Stomach (tissue), 9 donors: ENCODE results near the gene PC. TPM values are rescaled to one million over a fixed set of nuclear protein-coding genes. Genes with fewer than 3 reads are reported as not detected.

Source experiments
- DNase-seq, 2 donors: peaks; one replicate each; pipeline versions ENCODE4 v3.0.0 to v3.0.0-alpha.2; 2013 to 2019
- H3K27ac ChIP-seq, 5 donors: fragments of 200-600 bp in 4 of 5; sonication (generic) in 4 of 5; one replicate each; pipeline ENCODE4 v1.5.1; 2013 to 2019; ENCODE audit warnings: mild to moderate bottlenecking in 1 of 5, moderate library complexity in 1 of 5
- H3K27me3 ChIP-seq, 3 donors: fragments of 200-600 bp; sonication (generic); one replicate each; pipeline ENCODE4 v1.5.1; 2017 to 2019; ENCODE audit warnings: mixed run types in 1 of 3
- H3K36me3 ChIP-seq, 4 donors: fragments of 200-600 bp; sonication (generic); 1 replicate in 3 of 4; 2 replicates in 1 of 4; pipeline ENCODE4 v1.5.1; 2016 to 2019
- H3K4me1 ChIP-seq, 4 donors: fragments of 200-600 bp; sonication (generic); one replicate each; pipeline ENCODE4 v1.5.1; 2016 to 2019
- H3K4me3 ChIP-seq, 4 donors: fragments of 200-600 bp; sonication (generic) in 3 of 4; one replicate each; pipeline ENCODE4 v1.5.1; 2016 to 2019; ENCODE audit warnings: mild to moderate bottlenecking in 1 of 4
- H3K9me3 ChIP-seq, 4 donors: fragments of 200-600 bp; sonication (generic); one replicate each; pipeline ENCODE4 v1.5.1; 2016 to 2019
- EP300 ChIP-seq: sonication (generic); formaldehyde crosslinking; IDR thresholded peaks from one replicate; pipeline ENCODE4 v1.6.1; 2017; ENCODE audit warnings: antibody characterized with exemption
- POLR2A ChIP-seq, 4 donors: fragments of 450-650 bp; IDR thresholded peaks; one replicate each; pipeline ENCODE4 v1.6.1; 2016; ENCODE audit warnings: antibody characterized with exemption in 4 of 4, control low read depth in 2 of 4, mild to moderate bottlenecking in 1 of 4, moderate library complexity in 1 of 4
- POLR2AphosphoS5 ChIP-seq, 3 donors: sonication (generic); formaldehyde crosslinking; IDR thresholded peaks; one replicate each; pipeline ENCODE4 v1.6.1; 2016; ENCODE audit warnings: antibody characterized with exemption in 3 of 3
- WGBS, 5 donors: extraction: QIAGEN DNeasy Blood & Tissue Kit in 3 of 5; methylation state at CpG; one replicate each; pipeline versions ENCODE4 v1.1.5 to v1.1.7; 2013 to 2018; 5-methylcytosine and 5-hydroxymethylcytosine counted together
- intact Hi-C: fragments of 100-400 bp; cut with DNase I; formaldehyde crosslinking; loops from one replicate; pipeline ENCODE4 v1.15.1; 2023; ENCODE audit warnings: low total_unique reads
- polyA plus RNA-seq, 3 donors: library from polyadenylated mRNA; stranded (reverse); fragments of 200-250 nt; gene quantifications; one replicate each; pipeline ENCODE4 v1.2.3, GENCODE V29; 2013
- total RNA-seq, 5 donors: library from RNA; depleted of rRNA; stranded (reverse); fragments of >200 nt; gene quantifications; one replicate each; pipeline versions ENCODE4 v1.1.0 to v1.2.3, GENCODE V29; 2014 to 2016
- TF ChIP-seq, protein P1 (sequence below), 7 experiments: fragments of 450-650 bp in 4 of 7; fragments of 200-600 bp in 3 of 7; sonication (generic) in 3 of 7; IDR thresholded peaks; one replicate each; pipeline ENCODE4 v1.5.1; 2016 to 2019; ENCODE audit warnings: antibody characterized with exemption in 7 of 7, control low read depth in 2 of 7, mild to moderate bottlenecking in 1 of 7
- donor health status: healthy with polysubstance abuse.
- donor health status: Bipolar disorder and iron deficiency.
- donor health status: healthy.

The PC gene
- total and polyA plus RNA-seq, 8 donors, result 0.58 to 86.0 (median 22.3) TPM

DNA sequence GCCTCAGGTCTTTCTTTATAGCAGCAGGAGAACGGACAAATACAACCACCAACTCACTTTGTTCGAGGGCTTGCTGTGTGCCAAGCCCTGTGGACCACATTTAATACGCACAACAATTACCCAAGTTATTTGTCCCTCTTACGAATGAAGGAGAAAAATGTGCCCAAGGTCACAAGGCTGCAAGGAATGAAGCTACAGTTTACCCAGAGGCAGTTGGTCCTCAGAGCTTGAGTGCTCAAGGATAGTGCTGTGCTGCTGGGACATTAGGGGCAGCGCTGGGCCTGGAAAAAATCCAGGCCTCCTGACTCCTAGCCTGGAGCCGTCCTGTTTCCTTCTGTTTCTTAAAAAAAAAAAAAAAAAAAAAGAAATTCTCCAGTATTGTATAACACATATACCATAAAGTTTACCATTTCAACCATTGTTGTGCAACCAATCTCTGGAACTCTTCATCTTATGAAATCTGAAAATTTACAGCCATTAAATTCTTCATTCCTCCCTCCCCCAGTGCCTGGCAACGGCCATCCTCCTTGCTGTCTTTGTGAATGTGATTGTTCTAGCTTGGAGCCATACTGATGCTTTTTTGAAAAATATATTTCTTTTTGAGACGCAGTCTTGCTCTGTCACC lies 15.9 kb upstream of the PC start:
- intact Hi-C loops, result no loop called here
- H3K27ac ChIP-seq, result no peak overlapping the region
- 79 to 84% (median 81%) methylated on average over 8 of the region's 8 CpGs for WGBS, 5 donors
- H3K4me1 ChIP-seq, result peaks cover 0 to 3% (median 0%) of the 10 kb centered on the region in 4 donors
- no peaks in the 10 kb centered on the region for H3K36me3 ChIP-seq
- no peak for DNase-seq
- TF ChIP-seq EP300, result no peak
- no peak for TF ChIP-seq POLR2AphosphoS5 (IDR thresholded peaks at IDR 0.05)
- H3K9me3 ChIP-seq, result peaks cover 0 to 12% (median 5%) of the 10 kb centered on the region in 4 donors
- no peak overlapping the region for H3K4me3 ChIP-seq
- peaks cover 0 to 10% (median 0%) of the 10 kb centered on the region in 3 donors for H3K27me3 ChIP-seq

DNA sequence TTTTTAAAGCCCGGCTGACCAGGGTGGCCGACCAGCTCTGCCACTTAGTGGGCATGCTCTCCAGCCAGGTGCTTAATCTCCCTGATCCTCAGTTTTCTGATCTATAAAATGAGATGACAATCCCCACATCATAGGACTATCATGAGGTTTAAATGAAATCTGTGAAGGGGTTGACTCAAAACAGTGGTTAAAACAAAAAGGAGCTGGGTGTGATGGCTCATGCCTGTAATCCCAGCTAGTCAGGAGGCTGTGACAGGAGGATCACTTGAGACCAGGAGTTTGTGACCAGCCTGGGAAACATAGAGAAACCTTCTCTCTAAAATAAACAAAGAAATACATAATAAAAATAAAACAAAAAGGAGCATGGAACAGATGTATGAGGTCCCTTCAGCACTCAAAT lies 13.3 kb upstream of the PC start:
- TF ChIP-seq EP300 (no peak), POLR2A (IDR thresholded peaks at IDR 0.05) (no peak), POLR2AphosphoS5 (IDR thresholded peaks at IDR 0.05) (no peak)
- TF ChIP-seq, protein P1, sequence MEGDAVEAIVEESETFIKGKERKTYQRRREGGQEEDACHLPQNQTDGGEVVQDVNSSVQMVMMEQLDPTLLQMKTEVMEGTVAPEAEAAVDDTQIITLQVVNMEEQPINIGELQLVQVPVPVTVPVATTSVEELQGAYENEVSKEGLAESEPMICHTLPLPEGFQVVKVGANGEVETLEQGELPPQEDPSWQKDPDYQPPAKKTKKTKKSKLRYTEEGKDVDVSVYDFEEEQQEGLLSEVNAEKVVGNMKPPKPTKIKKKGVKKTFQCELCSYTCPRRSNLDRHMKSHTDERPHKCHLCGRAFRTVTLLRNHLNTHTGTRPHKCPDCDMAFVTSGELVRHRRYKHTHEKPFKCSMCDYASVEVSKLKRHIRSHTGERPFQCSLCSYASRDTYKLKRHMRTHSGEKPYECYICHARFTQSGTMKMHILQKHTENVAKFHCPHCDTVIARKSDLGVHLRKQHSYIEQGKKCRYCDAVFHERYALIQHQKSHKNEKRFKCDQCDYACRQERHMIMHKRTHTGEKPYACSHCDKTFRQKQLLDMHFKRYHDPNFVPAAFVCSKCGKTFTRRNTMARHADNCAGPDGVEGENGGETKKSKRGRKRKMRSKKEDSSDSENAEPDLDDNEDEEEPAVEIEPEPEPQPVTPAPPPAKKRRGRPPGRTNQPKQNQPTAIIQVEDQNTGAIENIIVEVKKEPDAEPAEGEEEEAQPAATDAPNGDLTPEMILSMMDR (IDR thresholded peaks at IDR 0.05), result no peak
- peaks cover 0 to 10% (median 0%) of the 10 kb centered on the region in 3 donors for H3K27me3 ChIP-seq
- intact Hi-C loops, result no loop called here
- peaks cover 0 to 3% (median 0%) of the 10 kb centered on the region in 4 donors for H3K4me1 ChIP-seq
- H3K4me3 ChIP-seq, result no peak overlapping the region
- H3K36me3 ChIP-seq, result no peaks in the 10 kb centered on the region
- H3K27ac ChIP-seq, result peak overlapping the region in 4 of 5 donors; percentile 41 to 71 (median 55)
- no peaks in the 10 kb centered on the region for H3K9me3 ChIP-seq
- no peak for DNase-seq
- WGBS, 5 donors, result 86 to 100% (median 93%) methylated on average over 2 of the region's 2 CpGs

DNA sequence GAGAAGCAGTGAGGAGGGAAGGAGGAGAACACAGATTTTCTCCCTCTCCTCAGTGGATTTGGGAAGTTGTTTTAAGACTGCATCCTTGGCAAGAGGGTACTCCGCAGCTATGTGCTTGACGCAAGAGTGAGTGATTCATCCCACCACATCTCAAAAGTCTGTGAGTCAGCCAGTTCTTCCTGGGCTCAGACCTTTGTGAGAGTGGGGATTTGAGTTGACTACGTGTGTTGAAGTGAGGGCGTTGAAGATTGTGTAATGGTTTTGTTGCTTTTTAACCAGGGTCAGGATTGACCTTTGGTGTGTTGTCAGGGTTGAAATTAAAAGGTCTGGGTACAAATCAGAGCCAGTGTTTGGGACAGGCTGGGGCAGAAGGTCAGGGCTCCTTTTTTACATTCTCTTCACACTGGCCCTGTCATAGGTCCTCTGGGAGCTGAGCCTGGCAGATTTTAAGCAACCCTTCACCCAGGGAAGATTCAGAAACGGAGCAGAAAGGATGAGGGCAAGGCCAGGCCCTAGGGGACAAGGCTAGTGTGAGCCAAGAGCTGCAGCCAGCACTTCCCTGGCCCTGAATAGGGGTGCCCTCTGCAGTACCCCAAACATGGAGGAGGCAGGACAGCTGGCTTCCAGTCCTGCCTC lies 12.7 kb upstream of the PC start:
- intact Hi-C loops, result no loop called here

DNA sequence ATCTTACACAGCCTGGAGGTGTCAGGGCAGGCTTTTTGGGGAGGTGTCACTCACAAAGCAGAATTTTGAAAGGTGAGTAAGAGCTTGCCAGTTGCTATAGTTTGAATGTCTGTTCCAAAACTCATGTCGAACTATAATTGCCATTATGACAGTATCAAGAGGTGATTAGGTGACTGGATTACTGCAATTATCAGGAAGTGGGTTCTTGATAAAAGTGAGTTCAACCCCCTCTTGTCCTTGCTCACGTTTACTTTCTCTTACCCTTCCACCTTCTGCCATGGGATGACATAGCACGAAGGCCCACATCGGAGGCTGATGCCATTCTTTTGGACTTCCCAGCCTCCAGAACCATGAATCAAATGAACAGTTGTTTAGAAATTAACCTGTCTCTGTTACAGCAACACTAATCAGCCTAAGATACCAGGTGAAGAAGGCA lies 12.2 kb upstream of the PC start:
- WGBS, 5 donors, result 70 to 75% (median 73%) methylated on average over 4 of the region's 4 CpGs
- H3K4me1 ChIP-seq, result peaks cover 0 to 3% (median 0%) of the 10 kb centered on the region in 4 donors
- H3K9me3 ChIP-seq, result no peaks in the 10 kb centered on the region
- DNase-seq, result no peak
- no peaks in the 10 kb centered on the region for H3K36me3 ChIP-seq
- no peak for TF ChIP-seq POLR2AphosphoS5 (IDR thresholded peaks at IDR 0.05)
- TF ChIP-seq POLR2A (IDR thresholded peaks at IDR 0.05), result no peak
- no peak for TF ChIP-seq EP300
- TF ChIP-seq, protein P1 (IDR thresholded peaks at IDR 0.05), result no peak
- peak overlapping the region in 4 of 5 donors; percentile 25 to 57 (median 39) for H3K27ac ChIP-seq
- H3K4me3 ChIP-seq, result no peak overlapping the region
- peaks cover 0 to 2% (median 0%) of the 10 kb centered on the region in 3 donors for H3K27me3 ChIP-seq
- intact Hi-C loops, result no loop called here

More for the DNA sequence above, 12.7 kb upstream of the PC start:
- Histone ChIP-seq H3K4me3 (no peak overlapping the region), H3K4me1 (peaks cover 0 to 3% (median 0%) of the 10 kb centered on the region in 4 donors), H3K27me3 (peaks cover 0 to 8% (median 0%) of the 10 kb centered on the region in 3 donors), H3K27ac (peak overlapping the region; percentile 12 to 71 (median 57)), H3K36me3 (no peaks in the 10 kb centered on the region), H3K9me3 (no peaks in the 10 kb centered on the region)
- 54 to 73% (median 61%) methylated on average over 5 of the region's 5 CpGs for WGBS, 5 donors
- peak in 1 of 2 donors; percentile 18 for DNase-seq
- TF ChIP-seq POLR2A (IDR thresholded peaks at IDR 0.05) (no peak), EP300 (no peak), POLR2AphosphoS5 (IDR thresholded peaks at IDR 0.05) (peak in 2 of 3 donors; percentile 31 to 55)
- TF ChIP-seq, protein P1 (IDR thresholded peaks at IDR 0.05), result no peak
